GM18508 (cell line): ENCODE data around the gene CPA3.

Experiments used
- ATAC-seq: cut with Tn5 transposase; IDR thresholded peaks from one replicate; pipeline ENCODE4 v1.9.1; 2021; ENCODE audit warnings: moderate number of reproducible peaks; ENCODE audit not compliant: insufficient read depth, unreplicated experiment

Gene CPA3

DNA sequence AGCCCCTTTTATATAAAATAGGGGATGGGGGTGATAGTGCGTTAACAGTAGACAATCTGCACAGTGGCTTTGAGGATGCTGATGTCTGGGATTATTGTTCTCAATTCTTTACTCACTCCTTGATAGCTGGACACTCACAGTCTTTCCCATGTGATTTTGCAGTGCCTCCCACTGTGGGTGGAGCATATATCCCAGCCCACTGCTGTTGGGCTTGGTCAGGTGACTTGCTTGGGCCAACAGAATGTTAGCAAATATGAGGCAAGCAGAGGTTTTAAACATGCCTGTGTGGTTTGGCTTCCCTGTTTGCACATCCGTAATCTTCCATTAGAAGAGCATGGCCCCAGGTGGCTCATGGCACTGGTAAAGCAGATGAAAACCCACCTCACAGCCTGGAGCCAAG, 46.5 kb downstream of the CPA3 start:
- ATAC-seq, result no peak

DNA sequence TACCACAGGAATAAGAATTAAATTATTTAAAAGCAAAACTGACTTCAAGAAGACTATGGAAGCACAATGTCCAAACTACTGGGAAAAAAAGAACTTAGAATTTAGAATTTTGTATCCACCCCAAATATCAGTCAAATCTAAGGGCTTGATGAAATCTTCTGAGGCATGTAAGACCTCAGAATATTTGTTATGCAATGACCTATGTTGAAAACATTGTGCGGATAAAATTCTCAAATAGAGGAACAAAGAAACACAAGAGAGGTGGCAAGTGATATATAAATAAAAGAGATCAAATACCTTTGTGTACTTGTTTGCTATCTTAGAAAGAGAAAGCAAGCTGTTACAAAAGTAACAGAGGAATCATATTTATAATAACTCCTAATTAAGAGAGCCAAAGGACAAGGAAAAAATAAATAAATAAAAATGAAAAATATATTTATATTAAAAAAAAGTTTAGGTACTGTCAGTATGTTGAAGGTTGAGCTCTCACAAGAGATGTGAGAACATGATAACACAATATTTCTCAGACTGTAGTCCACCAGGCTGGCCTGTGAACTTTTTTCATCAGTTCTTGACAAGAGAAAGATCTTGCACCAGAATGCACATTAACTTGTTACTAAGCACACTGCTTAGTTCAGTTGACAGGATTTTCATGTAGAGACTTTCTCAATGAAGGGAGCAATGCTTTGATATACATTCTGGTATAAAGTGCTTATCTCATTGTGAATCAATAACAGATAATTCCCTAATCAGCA, 50.0 kb downstream of the CPA3 start:
- no peak for ATAC-seq

DNA sequence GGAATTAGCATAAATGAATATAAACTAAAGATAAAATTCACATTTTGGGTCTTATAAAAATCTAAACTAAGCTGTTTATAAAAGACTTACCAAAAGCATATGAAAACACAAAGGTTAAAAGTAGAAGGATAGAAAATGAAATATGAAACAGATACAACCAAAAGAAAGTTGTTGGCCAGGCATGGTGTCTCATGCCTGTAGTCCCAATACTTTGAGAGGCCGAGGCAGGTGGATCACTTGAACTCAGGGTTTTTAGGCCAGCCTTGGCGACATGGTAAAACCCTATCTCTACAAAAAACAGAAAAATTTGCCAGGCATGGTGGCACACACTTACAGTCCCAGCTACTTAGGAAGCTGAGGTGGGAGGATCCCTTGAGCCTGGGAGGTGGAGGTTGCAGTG, 51.0 kb downstream of the CPA3 start:
- ATAC-seq, result no peak

DNA sequence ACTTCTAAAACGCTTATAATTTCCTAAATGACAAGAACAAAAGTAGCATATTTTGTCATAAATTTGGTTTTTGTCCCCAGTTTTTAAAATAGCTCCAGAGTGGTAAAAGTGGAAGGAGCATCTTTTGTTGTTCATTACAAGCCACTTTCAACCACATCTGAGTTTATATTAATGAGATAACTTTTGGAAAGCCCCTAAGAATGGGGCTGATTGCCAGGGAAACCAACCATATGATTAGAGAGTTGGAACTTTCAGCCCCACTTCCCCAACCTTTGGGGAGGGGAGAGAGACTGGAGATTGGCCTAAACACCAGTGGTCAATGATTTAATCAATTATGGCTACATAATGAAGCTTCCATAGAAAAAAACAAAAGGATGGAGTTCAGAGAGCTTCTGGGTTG, 57.4 kb downstream of the CPA3 start:
- no peak for ATAC-seq

DNA sequence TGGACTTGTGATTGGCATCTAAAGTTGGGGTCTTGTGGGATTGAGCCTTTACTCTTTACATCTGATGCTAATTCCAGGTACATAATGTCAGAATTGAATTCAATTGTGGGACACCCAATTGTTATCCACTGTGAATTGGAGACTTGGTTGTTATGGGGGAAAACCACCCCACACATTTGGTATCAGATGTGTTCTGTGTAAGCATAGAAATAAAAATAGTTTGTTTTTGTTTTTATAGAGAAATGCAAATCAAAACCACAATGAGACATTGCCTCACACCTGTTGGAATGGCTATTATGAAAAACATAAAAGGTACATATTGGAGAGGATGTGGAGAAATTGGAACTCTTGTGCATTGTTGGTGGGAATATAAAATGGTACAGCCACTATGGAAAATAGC, 58.5 kb downstream of the CPA3 start:
- ATAC-seq, result no peak

DNA sequence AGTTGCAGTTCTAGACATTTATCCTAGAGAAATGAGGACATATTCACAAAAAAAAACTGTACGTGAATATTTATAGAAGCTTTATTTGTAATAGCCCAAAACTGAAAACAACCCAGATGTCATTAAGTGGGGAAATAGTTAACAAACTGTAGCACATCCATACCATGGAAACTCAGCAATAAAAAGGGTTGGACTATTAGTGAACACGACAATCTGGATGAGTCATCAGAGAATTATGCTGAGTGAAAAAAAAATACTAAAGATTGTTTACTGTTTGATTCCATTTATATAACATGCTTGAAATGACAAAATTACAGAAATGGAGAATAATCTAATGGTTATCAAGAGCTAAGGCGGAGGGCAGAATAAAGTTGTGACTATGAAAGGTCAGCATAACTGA, 59.5 kb downstream of the CPA3 start:
- ATAC-seq, result no peak

DNA sequence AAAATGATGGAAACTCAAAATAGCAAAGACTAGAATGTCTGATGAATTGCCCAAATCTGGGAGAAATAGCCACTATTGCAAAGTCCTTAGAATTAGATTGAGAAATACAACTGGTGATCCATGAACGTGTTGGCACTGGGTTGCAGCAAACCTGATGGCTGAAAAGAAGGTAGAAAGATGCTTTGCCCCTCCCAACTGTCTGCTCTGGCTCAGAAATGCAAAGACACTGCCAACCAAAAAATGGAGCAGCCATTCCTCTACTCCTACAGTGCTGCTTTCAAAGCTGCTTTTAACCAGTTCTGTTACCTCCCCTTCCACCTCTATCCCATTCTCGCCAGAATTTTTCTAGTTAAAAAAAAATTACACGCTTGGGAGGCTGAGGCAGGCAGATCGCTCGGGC, 60.7 kb downstream of the CPA3 start:
- no peak for ATAC-seq

DNA sequence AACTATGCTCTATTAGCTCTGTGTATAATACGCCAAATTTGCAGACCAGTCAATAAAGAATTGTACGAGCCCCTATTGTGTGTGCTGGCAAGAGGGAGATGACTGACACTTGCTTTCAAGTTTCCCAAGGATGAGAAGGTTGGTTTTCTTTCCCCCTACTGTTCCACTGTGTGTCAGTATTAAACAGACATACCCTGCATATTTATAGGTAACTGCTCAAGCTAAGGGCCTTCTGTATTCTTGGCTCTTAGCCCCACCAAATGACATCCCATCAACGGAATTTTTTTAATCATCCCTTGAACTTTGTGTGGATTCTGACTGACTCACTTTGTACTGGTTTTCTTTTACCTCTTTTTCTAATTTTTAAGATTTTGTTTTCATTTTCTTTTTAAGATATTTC, 65.7 kb downstream of the CPA3 start:
- no peak for ATAC-seq

DNA sequence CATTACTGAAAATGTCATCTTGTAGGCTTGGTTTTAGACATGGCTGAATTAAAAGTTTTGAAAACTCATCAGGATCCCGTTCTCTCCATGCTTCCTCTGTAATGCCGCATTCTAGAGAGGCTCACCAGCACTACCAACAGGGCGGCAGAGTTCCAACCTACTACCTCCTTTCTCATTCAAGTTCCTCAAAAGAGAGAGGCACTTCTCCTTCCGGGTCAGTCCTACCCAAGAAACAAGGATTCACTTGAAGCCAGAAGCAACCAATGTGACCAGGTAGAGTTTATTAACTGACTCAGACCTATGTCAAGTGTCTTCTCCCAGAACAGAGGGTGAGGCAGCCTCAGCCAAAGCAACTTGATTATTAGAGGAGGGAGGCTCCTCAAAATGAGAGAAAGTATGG, 66.5 kb downstream of the CPA3 start:
- ATAC-seq, result no peak

DNA sequence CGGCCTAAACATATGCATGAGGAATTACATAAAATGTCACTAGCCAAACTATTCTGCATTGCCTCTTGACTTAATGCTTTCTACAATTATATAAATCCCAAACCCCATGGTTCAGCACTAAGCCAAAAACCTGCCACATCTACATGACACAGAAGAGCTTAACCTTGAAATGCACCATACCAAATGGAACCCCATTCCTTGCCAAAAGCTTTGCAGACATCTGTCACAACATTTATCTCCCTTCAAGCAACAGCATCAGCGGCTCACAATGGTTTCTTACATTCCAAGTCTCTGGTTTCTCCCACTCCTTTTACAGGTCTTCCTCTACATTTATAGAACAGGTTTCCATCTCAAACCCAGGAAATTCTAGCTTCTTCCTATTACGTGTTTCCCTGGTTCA, 67.9 kb downstream of the CPA3 start:
- ATAC-seq, result no peak

DNA sequence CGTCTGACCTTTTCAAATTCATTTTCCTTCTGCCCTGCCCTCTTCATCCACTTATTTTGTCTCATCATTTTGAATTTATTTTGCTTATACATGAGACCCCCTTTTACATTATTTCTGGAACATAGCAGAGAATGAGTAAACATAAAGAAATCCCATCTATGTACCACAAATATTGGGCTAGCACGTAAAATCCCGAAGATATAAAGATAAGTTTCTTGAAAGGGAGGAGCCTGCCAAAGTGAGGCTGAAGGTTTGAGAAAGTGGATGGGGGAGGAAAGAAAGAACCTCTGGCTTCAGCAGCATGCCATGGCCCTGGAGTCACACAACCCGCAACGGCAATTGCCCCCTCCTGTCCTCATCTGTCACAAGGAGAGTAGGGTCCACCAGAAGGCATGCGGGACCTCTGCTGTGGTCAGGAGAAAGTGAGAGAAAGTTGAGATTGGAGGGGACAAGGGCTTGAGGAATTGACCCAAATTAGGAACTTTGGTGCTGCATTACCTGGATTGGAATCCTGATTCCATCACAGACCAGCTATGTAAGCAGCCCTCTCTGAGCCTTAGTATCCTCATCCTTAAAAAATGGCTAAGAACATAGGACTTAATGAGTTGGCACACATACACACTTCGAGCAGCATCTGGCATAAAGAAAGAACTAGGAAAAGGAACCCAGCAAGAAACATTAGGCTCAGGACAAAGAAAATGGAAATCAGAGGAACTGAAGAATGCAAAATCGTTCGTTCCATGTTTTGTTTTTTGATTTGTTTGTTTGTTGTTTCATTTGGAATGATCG, 72.6 kb downstream of the CPA3 start:
- no peak for ATAC-seq

DNA sequence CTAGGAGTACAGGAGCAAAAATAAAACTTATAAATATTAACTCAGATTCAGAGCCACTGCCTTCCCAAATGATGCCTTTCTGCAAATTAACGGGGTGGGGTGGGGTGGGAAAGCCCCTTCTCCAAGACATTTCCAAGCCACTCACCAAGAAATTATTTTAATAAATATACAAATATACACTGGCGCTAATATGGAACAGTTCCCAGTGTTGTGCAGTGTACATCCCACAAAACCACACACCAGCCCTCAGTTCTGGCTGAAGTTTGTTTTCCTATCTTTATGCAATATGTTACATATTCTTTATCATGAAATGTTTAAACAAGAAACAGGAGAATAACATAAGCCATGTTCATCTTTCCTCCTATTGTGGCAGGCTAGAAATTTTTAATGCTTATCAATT, 73.2 kb downstream of the CPA3 start:
- no peak for ATAC-seq

DNA sequence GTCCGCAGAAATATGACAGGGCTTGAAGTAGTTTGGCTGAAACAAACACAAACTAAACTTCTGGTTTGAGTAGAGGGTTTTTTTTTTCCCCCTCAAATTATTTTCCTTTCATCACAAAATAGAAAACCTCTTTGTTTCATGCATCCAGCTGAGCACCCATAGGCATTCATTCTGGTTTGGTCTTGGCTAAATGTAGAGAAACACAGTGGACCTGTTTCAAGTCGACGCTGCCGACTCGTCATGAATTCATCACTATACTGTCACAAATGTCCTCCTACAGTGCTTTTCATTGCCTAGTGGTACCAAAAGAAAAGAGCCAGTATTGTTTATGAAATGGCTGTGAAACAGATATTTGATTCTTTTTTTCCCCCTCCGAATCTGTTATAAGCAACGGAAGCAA, 73.8 kb downstream of the CPA3 start:
- no peak for ATAC-seq

DNA sequence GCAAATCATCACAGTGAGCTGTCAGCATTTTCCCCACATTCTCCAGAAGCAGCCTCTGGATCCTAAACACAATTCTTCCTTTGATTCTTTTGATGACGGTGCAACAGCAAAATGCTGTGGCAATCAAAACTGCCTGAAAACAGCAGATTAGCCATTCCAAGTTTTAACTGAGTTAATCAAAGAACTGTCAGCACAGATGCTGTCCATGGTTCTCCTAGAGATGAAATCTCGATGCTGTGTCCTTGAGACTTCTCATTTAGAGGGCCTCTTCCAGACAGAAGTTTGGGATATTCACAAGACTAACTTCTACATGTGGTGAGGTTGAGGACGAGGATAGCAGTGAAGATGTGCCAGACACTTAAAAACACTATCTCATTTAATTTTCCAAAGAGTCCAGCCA, 75.9 kb downstream of the CPA3 start:
- no peak for ATAC-seq

DNA sequence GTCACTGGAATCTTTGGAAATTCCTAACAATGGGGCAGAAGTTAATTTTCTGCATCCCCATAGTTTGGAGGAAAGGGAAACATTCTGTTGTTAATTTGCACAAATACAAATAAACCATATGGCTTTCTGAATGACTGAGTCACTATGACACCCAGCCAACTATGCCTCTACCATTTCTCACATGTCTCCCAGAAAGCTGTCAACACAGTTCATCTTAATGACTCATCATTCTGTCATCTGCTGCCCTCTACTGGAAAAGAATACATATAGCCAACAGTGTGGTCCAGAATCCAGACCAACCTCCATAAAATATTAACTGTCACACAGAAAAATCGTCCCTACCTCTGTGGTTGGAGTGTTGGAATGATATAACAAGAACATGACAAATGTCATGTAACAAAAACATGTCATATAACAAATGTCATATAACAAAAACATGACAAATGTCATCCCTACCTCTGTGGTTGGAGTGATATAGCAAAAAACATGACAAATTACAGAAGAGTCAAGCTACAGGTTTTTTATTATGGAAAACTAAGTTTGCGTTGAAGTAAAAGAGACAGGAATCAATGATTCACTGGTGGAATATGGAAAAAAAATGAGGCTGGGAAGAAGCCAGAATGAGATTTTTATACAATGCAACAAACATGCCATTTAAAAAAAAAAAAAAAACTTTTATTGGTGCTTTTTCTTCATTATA, 78.6 kb downstream of the CPA3 start:
- ATAC-seq, result peak; percentile 98

DNA sequence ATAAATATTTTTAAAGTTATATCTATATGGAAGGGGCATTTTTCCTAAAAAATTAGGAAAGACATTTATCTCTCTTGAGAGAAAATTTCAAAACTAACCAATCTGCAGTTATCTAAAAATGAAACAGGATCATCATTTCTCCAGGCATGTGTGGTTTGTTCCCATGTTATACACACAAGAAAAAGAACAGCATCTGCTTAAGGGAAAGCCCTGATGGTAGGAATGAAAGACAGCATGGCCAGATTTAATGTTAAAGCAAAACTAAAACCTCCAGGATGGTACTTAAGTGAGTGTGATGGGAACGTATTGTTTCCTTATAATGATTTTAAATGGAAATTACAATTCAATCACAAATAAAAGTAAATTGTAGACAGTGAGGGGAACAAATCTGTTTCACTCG, 80.0 kb downstream of the CPA3 start:
- ATAC-seq, result no peak
